SU-DHL-6 (cell line): ENCODE results near the gene SHISAL1.

Experiments used
- CTCF ChIP-seq: fragments of 200-600 bp; sonication (generic); IDR thresholded peaks from one replicate; pipeline ENCODE4 v1.5.1; 2017; ENCODE audit warnings: antibody characterized with exemption, mild to moderate bottlenecking, low read length, moderate library complexity; ENCODE audit not compliant: insufficient read depth, poor library complexity, severe bottlenecking
- EZH2phosphoT487 ChIP-seq: fragments of 200-600 bp; sonication (generic), shearing (Covaris generic); conservative IDR thresholded peaks from 2 replicates; pipeline ENCODE4 v1.6.1; 2018; ENCODE audit warnings: mild to moderate bottlenecking, antibody characterized with exemption, low read length, moderate library complexity, mixed read lengths

GRCh38 chr22:44314425-44315067, 1.8 kb upstream of the SHISAL1 start:
- TF ChIP-seq CTCF, result no peak
- no peak for TF ChIP-seq EZH2phosphoT487
